ENCODE results near the gene SORD.
"Not testable (repeated sequence)": the region's sequence is repeated elsewhere in the genome, so short reads cannot be mapped to it uniquely, and the experiment has no call there.

- TF ChIP-seq CTCF (conservative IDR thresholded peaks at IDR 0.05); ZFX (IDR thresholded peaks at IDR 0.05): not testable (repeated sequence)
Observed at GRCh38 chr15:45052676-45053075, 29.7 kb downstream of the SORD start.
